Effector memory CD8-positive, alpha-beta T cell (primary cell): Measurements from ENCODE around the gene SCD5.

Experiments
- ATAC-seq: fragments of 150-1000 bp; cut with Tn5 transposase; replicated peaks from 2 replicates; pipeline ENCODE4 v1.10.0; 2021; ENCODE audit warnings: mild to moderate bottlenecking, moderate library complexity
- DNase-seq, 3 experiments: peaks; one replicate each; pipeline ENCODE4 v3.0.0; 2021
- H3K27ac Mint-ChIP-seq, 2 donors: one replicate each; pipeline ENCODE4 v1.8.0; 2022; ENCODE audit warnings: mild to moderate bottlenecking in 2 of 2, mixed read lengths in 2 of 2, moderate library complexity in 2 of 2
- H3K27me3 Mint-ChIP-seq, 2 donors: one replicate each; pipeline ENCODE4 v1.8.0; 2022; ENCODE audit warnings: mixed read lengths in 2 of 2
- H3K36me3 Mint-ChIP-seq: one replicate; pipeline ENCODE4 v1.8.0; 2022; ENCODE audit warnings: mild to moderate bottlenecking, moderate library complexity, mixed read lengths; ENCODE audit not compliant: insufficient read depth
- H3K4me1 Mint-ChIP-seq, 2 donors: one replicate each; pipeline ENCODE4 v1.8.0; 2022; ENCODE audit warnings: low read depth in 2 of 2, mixed read lengths in 2 of 2
- H3K4me3 Mint-ChIP-seq, 2 donors: one replicate each; pipeline ENCODE4 v1.8.0; 2022; ENCODE audit warnings: mild to moderate bottlenecking in 2 of 2, mixed read lengths in 2 of 2, moderate library complexity in 2 of 2
- H3K9me3 Mint-ChIP-seq, 2 donors: one replicate each; pipeline ENCODE4 v1.8.0; 2022; ENCODE audit warnings: mixed read lengths in 2 of 2

SCD5 gene

GRCh38 chr4:82666970-82667665, 131.5 kb downstream of the SCD5 start:
- H3K36me3 Mint-ChIP-seq, result no peaks in the 10 kb centered on the region
- H3K27me3 Mint-ChIP-seq, result no peaks in the 10 kb centered on the region
- ATAC-seq (no peak), DNase-seq (no peak)
- no peak overlapping the region for H3K4me3 Mint-ChIP-seq
- H3K27ac Mint-ChIP-seq, result no peak overlapping the region
- H3K4me1 Mint-ChIP-seq, result no peaks in the 10 kb centered on the region
- H3K9me3 Mint-ChIP-seq, result peaks cover 0 to 9% of the 10 kb centered on the region in 2 donors

- H3K9me3 Mint-ChIP-seq, result peaks cover 0 to 1% of the 10 kb centered on the region in 2 donors
- H3K4me1 Mint-ChIP-seq, result no peaks in the 10 kb centered on the region
- no peak for ATAC-seq
These were observed 137.2 kb downstream of the SCD5 start for GRCh38 chr4:82661181-82661992.

GRCh38 chr4:82652062-82652461, 146.5 kb downstream of the SCD5 start:
- Mint-ChIP-seq H3K4me1 (no peaks in the 10 kb centered on the region), H3K9me3 (no peaks in the 10 kb centered on the region), H3K36me3 (no peaks in the 10 kb centered on the region), H3K4me3 (no peak overlapping the region), H3K27me3 (no peaks in the 10 kb centered on the region), H3K27ac (no peak overlapping the region)
- no peak for ATAC-seq
- DNase-seq, result no peak

More at GRCh38 chr4:82661181-82661992, 137.2 kb downstream of the SCD5 start:
- Mint-ChIP-seq H3K36me3 (no peaks in the 10 kb centered on the region), H3K4me3 (no peak overlapping the region), H3K27me3 (no peaks in the 10 kb centered on the region), H3K27ac (no peak overlapping the region)
- DNase-seq, result no peak

- DNase-seq, result no peak
- H3K36me3 Mint-ChIP-seq, result no peaks in the 10 kb centered on the region
- no peaks in the 10 kb centered on the region for H3K27me3 Mint-ChIP-seq
- H3K9me3 Mint-ChIP-seq, result no peaks in the 10 kb centered on the region
- no peak overlapping the region for H3K4me3 Mint-ChIP-seq
- H3K4me1 Mint-ChIP-seq, result no peaks in the 10 kb centered on the region
- no peak overlapping the region for H3K27ac Mint-ChIP-seq
- ATAC-seq, result no peak
These were observed 147.7 kb downstream of the SCD5 start for GRCh38 chr4:82650868-82651267.

GRCh38 chr4:82648356-82648755, 150.2 kb downstream of the SCD5 start:
- Mint-ChIP-seq H3K27me3 (no peaks in the 10 kb centered on the region), H3K36me3 (no peaks in the 10 kb centered on the region), H3K4me3 (no peak overlapping the region), H3K27ac (no peak overlapping the region), H3K4me1 (no peaks in the 10 kb centered on the region), H3K9me3 (no peaks in the 10 kb centered on the region)
- ATAC-seq (no peak), DNase-seq (no peak)

- Mint-ChIP-seq H3K27ac (no peak overlapping the region), H3K4me1 (no peaks in the 10 kb centered on the region), H3K9me3 (no peaks in the 10 kb centered on the region), H3K4me3 (no peak overlapping the region), H3K36me3 (no peaks in the 10 kb centered on the region), H3K27me3 (no peaks in the 10 kb centered on the region)
- no peak for DNase-seq
- no peak for ATAC-seq
These were observed 152.5 kb downstream of the SCD5 start for GRCh38 chr4:82645936-82646565.

- H3K36me3 Mint-ChIP-seq, result no peaks in the 10 kb centered on the region
- no peak for ATAC-seq
- DNase-seq, result no peak
- H3K4me1 Mint-ChIP-seq, result no peaks in the 10 kb centered on the region
- H3K4me3 Mint-ChIP-seq, result no peak overlapping the region
- H3K27me3 Mint-ChIP-seq, result no peaks in the 10 kb centered on the region
- H3K27ac Mint-ChIP-seq, result no peak overlapping the region
- H3K9me3 Mint-ChIP-seq, result no peaks in the 10 kb centered on the region
These were observed 153.9 kb downstream of the SCD5 start for GRCh38 chr4:82644734-82645126.

GRCh38 chr4:82643994-82644733, 154.4 kb downstream of the SCD5 start:
- H3K36me3 Mint-ChIP-seq, result no peaks in the 10 kb centered on the region
- H3K27ac Mint-ChIP-seq, result no peak overlapping the region
- DNase-seq (no peak), ATAC-seq (no peak)
- H3K4me3 Mint-ChIP-seq, result no peak overlapping the region
- no peaks in the 10 kb centered on the region for H3K27me3 Mint-ChIP-seq
- H3K4me1 Mint-ChIP-seq, result no peaks in the 10 kb centered on the region
- no peaks in the 10 kb centered on the region for H3K9me3 Mint-ChIP-seq

GRCh38 chr4:82642331-82642730, 156.3 kb downstream of the SCD5 start:
- Mint-ChIP-seq H3K4me1 (no peaks in the 10 kb centered on the region), H3K27ac (no peak overlapping the region), H3K36me3 (no peaks in the 10 kb centered on the region), H3K9me3 (no peaks in the 10 kb centered on the region), H3K27me3 (no peaks in the 10 kb centered on the region), H3K4me3 (no peak overlapping the region)
- ATAC-seq (no peak), DNase-seq (no peak)

- Mint-ChIP-seq H3K27ac (no peak overlapping the region), H3K9me3 (no peaks in the 10 kb centered on the region), H3K27me3 (no peaks in the 10 kb centered on the region), H3K4me1 (no peaks in the 10 kb centered on the region), H3K36me3 (no peaks in the 10 kb centered on the region), H3K4me3 (no peak overlapping the region)
- ATAC-seq (no peak), DNase-seq (no peak)
These were observed 158.1 kb downstream of the SCD5 start for GRCh38 chr4:82640540-82640939.

GRCh38 chr4:82639971-82640370, 158.6 kb downstream of the SCD5 start:
- Mint-ChIP-seq H3K36me3 (no peaks in the 10 kb centered on the region), H3K27ac (no peak overlapping the region), H3K4me1 (no peaks in the 10 kb centered on the region), H3K27me3 (no peaks in the 10 kb centered on the region), H3K4me3 (no peak overlapping the region), H3K9me3 (no peaks in the 10 kb centered on the region)
- DNase-seq (no peak), ATAC-seq (no peak)

GRCh38 chr4:82638479-82638878, 160.1 kb downstream of the SCD5 start:
- Mint-ChIP-seq H3K27me3 (no peaks in the 10 kb centered on the region), H3K9me3 (no peaks in the 10 kb centered on the region), H3K27ac (no peak overlapping the region), H3K4me1 (no peaks in the 10 kb centered on the region), H3K36me3 (no peaks in the 10 kb centered on the region), H3K4me3 (no peak overlapping the region)
- no peak for DNase-seq
- ATAC-seq, result no peak

GRCh38 chr4:82630079-82630478, 168.5 kb downstream of the SCD5 start:
- DNase-seq (no peak), ATAC-seq (no peak)
- Mint-ChIP-seq H3K27me3 (no peaks in the 10 kb centered on the region), H3K36me3 (no peaks in the 10 kb centered on the region), H3K9me3 (peaks cover 0 to 2% of the 10 kb centered on the region in 2 donors), H3K4me3 (no peak overlapping the region), H3K4me1 (peaks cover 0 to 2% of the 10 kb centered on the region in 2 donors), H3K27ac (no peak overlapping the region)
